ENCODE results near the gene PLEKHH2. TPM values are rescaled to one million over a fixed set of nuclear protein-coding genes. Genes with fewer than 3 reads are reported as not detected.

The PLEKHH2 gene
- total RNA-seq, 1 experiment from 2014 or later, result 3.1 TPM

GRCh38 chr2:43736637-43737036, 99.6 kb downstream of the PLEKHH2 start:
- TF ChIP-seq CTCF (conservative IDR thresholded peaks at IDR 0.05), result no peak
- Histone ChIP-seq H3K14ac (ENCODE audit: insufficient read depth, low read length) (no peak overlapping the region), H4K5ac (ENCODE audit: insufficient read length, low read depth, low read length) (no peak overlapping the region), H2AK5ac (ENCODE audit: insufficient read length, low read length) (no peak overlapping the region), H2BK20ac (ENCODE audit: low read depth, low read length, poor library complexity, severe bottlenecking) (no peak overlapping the region), H4K91ac (ENCODE audit: insufficient read length, low read depth, low read length) (no peak overlapping the region), H2BK12ac (ENCODE audit: insufficient read length, low read depth, low read length) (no peak overlapping the region), H3K9ac (ENCODE audit: extremely low read depth, insufficient read length, low read length) (no peak overlapping the region), H3K79me2 (ENCODE audit: insufficient read depth, low read length) (no peaks in the 10 kb centered on the region), H4K8ac (replicated peaks; ENCODE audit: insufficient read length, low read depth, low read length) (no peak overlapping the region), H3K79me1 (ENCODE audit: insufficient read depth, low read depth, low read length, poor library complexity, severe bottlenecking) (no peaks in the 10 kb centered on the region), H3K9me3 (ENCODE audit: control insufficient read depth, low read depth, low read length) (no peaks in the 10 kb centered on the region), H2BK15ac (ENCODE audit: low read depth, low read length) (no peak overlapping the region), H3K56ac (ENCODE audit: insufficient read length, low read depth, low read length) (no peak overlapping the region), H3K27ac (ENCODE audit: insufficient read length, low read depth, low read length) (no peak overlapping the region), H3K4me2 (ENCODE audit: insufficient read depth, insufficient read length, low read length) (no peak overlapping the region), H3T11ph (ENCODE audit: low read length) (no peak overlapping the region), H2AFZ (ENCODE audit: low read length) (no peak overlapping the region), H3K4me1 (ENCODE audit: insufficient read depth, low read length) (no peaks in the 10 kb centered on the region), H3K23me2 (ENCODE audit: insufficient read length, low read depth, low read length, poor library complexity, severe bottlenecking) (no peaks in the 10 kb centered on the region), H3K27me3 (ENCODE audit: insufficient read depth, low read length) (no peaks in the 10 kb centered on the region), H3K23ac (ENCODE audit: insufficient read length, low read depth, low read length) (no peak overlapping the region), H3K4ac (ENCODE audit: low read depth, low read length) (no peak overlapping the region), H2BK120ac (ENCODE audit: low read depth, low read length, poor library complexity, severe bottlenecking) (no peak overlapping the region), H3K18ac (ENCODE audit: insufficient read length, low read depth, low read length) (no peak overlapping the region), H2BK5ac (ENCODE audit: insufficient read length, low read length) (no peak overlapping the region), H4K20me1 (ENCODE audit: control insufficient read depth, insufficient read depth, insufficient read length) (no peaks in the 10 kb centered on the region)
- H3K27ac Mint-ChIP-seq, result no peak overlapping the region
- H3K36me3 Mint-ChIP-seq (ENCODE audit: insufficient read depth in 1 of 3, low read depth in 3 of 3), result peaks cover 0 to 1% (median 0%) of the 10 kb centered on the region in 3 experiments; a peak in 1 of 7 replicates
- H3K27me3 Mint-ChIP-seq (ENCODE audit: low read depth), result no peaks in the 10 kb centered on the region
- WGBS (ENCODE audit: extremely low coverage, insufficient read length, low lambda C conversion rate), result no CpG with 5 or more reads among the region's 6 CpGs
- 0 out of 4 replicates have a peak, but pooled peaks cover 0 to 3% of the 10 kb centered on the region in 2 experiments for H3K4me1 Mint-ChIP-seq
- H3K9me3 Mint-ChIP-seq, result no peaks in the 10 kb centered on the region
- no peak overlapping the region for H3K4me3 Mint-ChIP-seq
- no peak for DNase-seq

All from H9 (cell line).